Liver (tissue), 9 donors: Measurements from ENCODE around the gene ADGRL2. TPM values are rescaled to one million over a fixed set of nuclear protein-coding genes. Genes with fewer than 3 reads are reported as not detected.

Experiments
- DNase-seq: peaks from one replicate; pipeline ENCODE4 v3.0.0-alpha.2; 2017; ENCODE audit warnings: low spot score
- H3K27ac ChIP-seq, 2 donors: one replicate each; pipeline ENCODE4 v1.7.0; 2013; ENCODE audit warnings: inconsistent platforms in 2 of 2, low read length in 2 of 2, control low read depth in 1 of 2, low read depth in 1 of 2, mild to moderate bottlenecking in 1 of 2
- H3K27me3 ChIP-seq, 4 donors: one replicate each; pipeline versions ENCODE4 v1.6.1 to v1.7.0; 2013; ENCODE audit warnings: low read length in 3 of 4, inconsistent platforms in 1 of 4, mild to moderate bottlenecking in 1 of 4, moderate library complexity in 1 of 4; ENCODE audit not compliant: control insufficient read depth in 4 of 4, insufficient read depth in 4 of 4
- H3K36me3 ChIP-seq, 4 donors: one replicate each; pipeline versions ENCODE4 v1.6.1 to v1.7.0; 2013; ENCODE audit warnings: low read length in 3 of 4, mild to moderate bottlenecking in 3 of 4, low read depth in 1 of 4, moderate library complexity in 1 of 4; ENCODE audit not compliant: control insufficient read depth in 4 of 4, insufficient read depth in 3 of 4
- H3K4me1 ChIP-seq, 4 donors: one replicate each; pipeline versions ENCODE4 v1.6.1 to v1.7.0; 2013; ENCODE audit warnings: low read length in 3 of 4, mild to moderate bottlenecking in 3 of 4, moderate library complexity in 1 of 4; ENCODE audit not compliant: control insufficient read depth in 4 of 4, insufficient read depth in 4 of 4
- H3K4me3 ChIP-seq, 3 donors: one replicate each; pipeline versions ENCODE4 v1.6.1 to v1.7.0; 2013; ENCODE audit warnings: low read length in 3 of 3, control low read depth in 1 of 3, low read depth in 1 of 3, mild to moderate bottlenecking in 1 of 3
- H3K9ac ChIP-seq, 2 donors: one replicate each; pipeline ENCODE4 v1.7.0; 2013; ENCODE audit warnings: low read length in 2 of 2, mild to moderate bottlenecking in 2 of 2, moderate library complexity in 2 of 2, control low read depth in 1 of 2, low read depth in 1 of 2
- H3K9me3 ChIP-seq, 4 donors: one replicate each; pipeline versions ENCODE4 v1.6.1 to v1.7.0; 2013; ENCODE audit warnings: low read length in 3 of 4; ENCODE audit not compliant: control insufficient read depth in 4 of 4
- EGR1 ChIP-seq, 2 donors: IDR thresholded peaks; 2 replicates each; pipeline ENCODE4 v1.6.1; 2016 to 2018; ENCODE audit warnings: antibody characterized with exemption in 2 of 2, low read depth in 2 of 2
- FOXA1 ChIP-seq: IDR thresholded peaks from 2 replicates; pipeline ENCODE4 v1.6.1; 2016; ENCODE audit warnings: antibody characterized with exemption
- FOXA2 ChIP-seq: IDR thresholded peaks from 2 replicates; pipeline ENCODE4 v1.6.1; 2016; ENCODE audit warnings: antibody characterized with exemption
- GABPA ChIP-seq, 2 donors: IDR thresholded peaks in 1 of 2; conservative IDR thresholded peaks in 1 of 2; 2 replicates each; pipeline ENCODE4 v1.6.1; 2016; ENCODE audit warnings: antibody characterized with exemption in 2 of 2, mild to moderate bottlenecking in 1 of 2, moderate library complexity in 1 of 2
- HNF4A ChIP-seq, 2 donors: conservative IDR thresholded peaks; 2 replicates each; pipeline ENCODE4 v1.6.1; 2016; ENCODE audit warnings: antibody characterized with exemption in 2 of 2, mild to moderate bottlenecking in 2 of 2
- HNF4G ChIP-seq: IDR thresholded peaks from 2 replicates; pipeline ENCODE4 v1.6.1; 2016; ENCODE audit warnings: antibody characterized with exemption
- JUND ChIP-seq, 2 donors: IDR thresholded peaks; 2 replicates each; pipeline ENCODE4 v1.6.1; 2016; ENCODE audit warnings: antibody characterized with exemption in 2 of 2
- NR2F2 ChIP-seq: IDR thresholded peaks from 2 replicates; pipeline ENCODE4 v1.6.1; 2016; ENCODE audit warnings: antibody characterized with exemption
- RAD21 ChIP-seq, 2 donors: IDR thresholded peaks; 2 replicates each; pipeline ENCODE4 v1.6.1; 2016; ENCODE audit warnings: antibody characterized with exemption in 2 of 2, mild to moderate bottlenecking in 2 of 2
- RXRA ChIP-seq, 2 donors: IDR thresholded peaks; 2 replicates each; pipeline ENCODE4 v1.6.1; 2017 to 2018; ENCODE audit warnings: antibody characterized with exemption in 2 of 2, mild to moderate bottlenecking in 1 of 2
- SP1 ChIP-seq: IDR thresholded peaks from 2 replicates; pipeline ENCODE4 v1.6.1; 2018; ENCODE audit warnings: antibody characterized with exemption, mild to moderate bottlenecking
- TAF1 ChIP-seq: conservative IDR thresholded peaks from 2 replicates; pipeline ENCODE4 v1.6.1; 2016; ENCODE audit warnings: antibody characterized with exemption, mild to moderate bottlenecking
- YY1 ChIP-seq: IDR thresholded peaks from 2 replicates; pipeline ENCODE4 v1.6.1; 2016; ENCODE audit warnings: antibody characterized with exemption, mild to moderate bottlenecking
- WGBS: extraction: QIAGEN DNeasy Blood & Tissue Kit; methylation state at CpG from one replicate; pipeline ENCODE4 v1.1.7; 2013; 5-methylcytosine and 5-hydroxymethylcytosine counted together
- polyA plus RNA-seq, 2 donors: library from polyadenylated mRNA; stranded (reverse) in 1 of 2; unstranded in 1 of 2; fragments of 200-250 nt in 1 of 2; fragments of >200 nt in 1 of 2; fragmentation: Nextera tagmentation in 1 of 2; extraction: Ambion mirVana in 1 of 2; gene quantifications; one replicate each; pipeline versions ENCODE4 v1.2.1 to v1.2.3, GENCODE V29; 2013 to 2015
- total RNA-seq, 2 donors: library from RNA; depleted of rRNA; stranded (reverse); fragments of >200 nt; gene quantifications; one replicate each; pipeline ENCODE4 v1.2.3, GENCODE V29; 2014
- TF ChIP-seq, protein P1 (sequence below): fragments of 150-350 bp; IDR thresholded peaks from 2 replicates; pipeline ENCODE4 v1.5.1; 2017; ENCODE audit warnings: improper control_type of control experiment, low read depth, low read length; ENCODE audit not compliant: missing input control
- TF ChIP-seq, protein P2 (sequence below): IDR thresholded peaks from 2 replicates; pipeline ENCODE4 v1.6.1; 2016; ENCODE audit warnings: antibody characterized with exemption
- TF ChIP-seq, protein P3 (sequence below): IDR thresholded peaks from 2 replicates; pipeline ENCODE4 v1.6.1; 2016; ENCODE audit warnings: antibody characterized with exemption, mild to moderate bottlenecking
- TF ChIP-seq, protein P4 (sequence below): IDR thresholded peaks from 2 replicates; pipeline ENCODE4 v1.6.1; 2016; ENCODE audit warnings: antibody characterized with exemption
- TF ChIP-seq, protein P5 (sequence below): IDR thresholded peaks from 2 replicates; pipeline ENCODE4 v1.6.1; 2016; ENCODE audit warnings: antibody characterized with exemption
- donor health status: healthy.
- donor health status: healthy.
- donor health status: healthy.
- donor health status: healthy.
- donor health status: healthy.

The ADGRL2 gene
- total and polyA plus RNA-seq, 4 donors = 21.1 to 82.0 (median 31.7) TPM

DNA sequence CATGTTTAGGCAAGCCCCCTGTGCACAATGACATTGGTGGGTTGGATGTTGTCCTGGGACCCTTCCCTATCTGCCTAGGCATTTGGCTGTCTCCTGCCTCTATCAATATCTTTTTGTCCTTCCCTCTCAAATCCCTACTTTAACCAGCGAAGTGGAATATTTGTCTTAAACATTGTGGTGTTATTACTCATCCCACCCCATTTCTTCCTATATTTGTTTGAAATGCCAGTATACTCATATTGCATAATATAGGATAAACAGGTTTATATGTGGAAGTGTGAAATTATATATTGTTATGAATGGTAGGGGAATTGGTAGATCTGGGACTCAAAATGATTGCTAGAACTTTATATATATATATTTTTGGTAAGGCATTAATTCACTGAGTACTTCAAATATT, 80.0 kb downstream of the ADGRL2 start:
- DNase-seq = no peak
- peaks cover 0 to 25% (median 18%) of the 10 kb centered on the region in 4 donors for H3K4me1 ChIP-seq
- H3K27ac ChIP-seq = no peak overlapping the region
- H3K36me3 ChIP-seq = no peaks in the 10 kb centered on the region
- 94% methylated on average over 1 of the region's 1 CpG for WGBS
- H3K9ac ChIP-seq = no peak overlapping the region
- TF ChIP-seq JUND (IDR thresholded peaks at IDR 0.05) = no peak
- no peak for TF ChIP-seq GABPA (IDR thresholded peaks at IDR 0.05 in 1 of 2, conservative IDR thresholded peaks at IDR 0.05 in 1 of 2)
- no peak for TF ChIP-seq EGR1 (IDR thresholded peaks at IDR 0.05; ENCODE audit: low read depth in 2 of 2)
- TF ChIP-seq, protein P1, sequence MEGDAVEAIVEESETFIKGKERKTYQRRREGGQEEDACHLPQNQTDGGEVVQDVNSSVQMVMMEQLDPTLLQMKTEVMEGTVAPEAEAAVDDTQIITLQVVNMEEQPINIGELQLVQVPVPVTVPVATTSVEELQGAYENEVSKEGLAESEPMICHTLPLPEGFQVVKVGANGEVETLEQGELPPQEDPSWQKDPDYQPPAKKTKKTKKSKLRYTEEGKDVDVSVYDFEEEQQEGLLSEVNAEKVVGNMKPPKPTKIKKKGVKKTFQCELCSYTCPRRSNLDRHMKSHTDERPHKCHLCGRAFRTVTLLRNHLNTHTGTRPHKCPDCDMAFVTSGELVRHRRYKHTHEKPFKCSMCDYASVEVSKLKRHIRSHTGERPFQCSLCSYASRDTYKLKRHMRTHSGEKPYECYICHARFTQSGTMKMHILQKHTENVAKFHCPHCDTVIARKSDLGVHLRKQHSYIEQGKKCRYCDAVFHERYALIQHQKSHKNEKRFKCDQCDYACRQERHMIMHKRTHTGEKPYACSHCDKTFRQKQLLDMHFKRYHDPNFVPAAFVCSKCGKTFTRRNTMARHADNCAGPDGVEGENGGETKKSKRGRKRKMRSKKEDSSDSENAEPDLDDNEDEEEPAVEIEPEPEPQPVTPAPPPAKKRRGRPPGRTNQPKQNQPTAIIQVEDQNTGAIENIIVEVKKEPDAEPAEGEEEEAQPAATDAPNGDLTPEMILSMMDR = no peak
- TF ChIP-seq HNF4G = no peak
- TF ChIP-seq, protein P2, sequence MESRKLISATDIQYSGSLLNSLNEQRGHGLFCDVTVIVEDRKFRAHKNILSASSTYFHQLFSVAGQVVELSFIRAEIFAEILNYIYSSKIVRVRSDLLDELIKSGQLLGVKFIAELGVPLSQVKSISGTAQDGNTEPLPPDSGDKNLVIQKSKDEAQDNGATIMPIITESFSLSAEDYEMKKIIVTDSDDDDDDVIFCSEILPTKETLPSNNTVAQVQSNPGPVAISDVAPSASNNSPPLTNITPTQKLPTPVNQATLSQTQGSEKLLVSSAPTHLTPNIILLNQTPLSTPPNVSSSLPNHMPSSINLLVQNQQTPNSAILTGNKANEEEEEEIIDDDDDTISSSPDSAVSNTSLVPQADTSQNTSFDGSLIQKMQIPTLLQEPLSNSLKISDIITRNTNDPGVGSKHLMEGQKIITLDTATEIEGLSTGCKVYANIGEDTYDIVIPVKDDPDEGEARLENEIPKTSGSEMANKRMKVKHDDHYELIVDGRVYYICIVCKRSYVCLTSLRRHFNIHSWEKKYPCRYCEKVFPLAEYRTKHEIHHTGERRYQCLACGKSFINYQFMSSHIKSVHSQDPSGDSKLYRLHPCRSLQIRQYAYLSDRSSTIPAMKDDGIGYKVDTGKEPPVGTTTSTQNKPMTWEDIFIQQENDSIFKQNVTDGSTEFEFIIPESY = no peak
- TF ChIP-seq, protein P3, sequence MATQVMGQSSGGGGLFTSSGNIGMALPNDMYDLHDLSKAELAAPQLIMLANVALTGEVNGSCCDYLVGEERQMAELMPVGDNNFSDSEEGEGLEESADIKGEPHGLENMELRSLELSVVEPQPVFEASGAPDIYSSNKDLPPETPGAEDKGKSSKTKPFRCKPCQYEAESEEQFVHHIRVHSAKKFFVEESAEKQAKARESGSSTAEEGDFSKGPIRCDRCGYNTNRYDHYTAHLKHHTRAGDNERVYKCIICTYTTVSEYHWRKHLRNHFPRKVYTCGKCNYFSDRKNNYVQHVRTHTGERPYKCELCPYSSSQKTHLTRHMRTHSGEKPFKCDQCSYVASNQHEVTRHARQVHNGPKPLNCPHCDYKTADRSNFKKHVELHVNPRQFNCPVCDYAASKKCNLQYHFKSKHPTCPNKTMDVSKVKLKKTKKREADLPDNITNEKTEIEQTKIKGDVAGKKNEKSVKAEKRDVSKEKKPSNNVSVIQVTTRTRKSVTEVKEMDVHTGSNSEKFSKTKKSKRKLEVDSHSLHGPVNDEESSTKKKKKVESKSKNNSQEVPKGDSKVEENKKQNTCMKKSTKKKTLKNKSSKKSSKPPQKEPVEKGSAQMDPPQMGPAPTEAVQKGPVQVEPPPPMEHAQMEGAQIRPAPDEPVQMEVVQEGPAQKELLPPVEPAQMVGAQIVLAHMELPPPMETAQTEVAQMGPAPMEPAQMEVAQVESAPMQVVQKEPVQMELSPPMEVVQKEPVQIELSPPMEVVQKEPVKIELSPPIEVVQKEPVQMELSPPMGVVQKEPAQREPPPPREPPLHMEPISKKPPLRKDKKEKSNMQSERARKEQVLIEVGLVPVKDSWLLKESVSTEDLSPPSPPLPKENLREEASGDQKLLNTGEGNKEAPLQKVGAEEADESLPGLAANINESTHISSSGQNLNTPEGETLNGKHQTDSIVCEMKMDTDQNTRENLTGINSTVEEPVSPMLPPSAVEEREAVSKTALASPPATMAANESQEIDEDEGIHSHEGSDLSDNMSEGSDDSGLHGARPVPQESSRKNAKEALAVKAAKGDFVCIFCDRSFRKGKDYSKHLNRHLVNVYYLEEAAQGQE = no peak
- TF ChIP-seq FOXA1 = no peak
- no peak for TF ChIP-seq RXRA (IDR thresholded peaks at IDR 0.05)
- no peak for TF ChIP-seq SP1
- TF ChIP-seq YY1 = no peak
- no peak for TF ChIP-seq TAF1
- TF ChIP-seq FOXA2 = no peak
- TF ChIP-seq, protein P4, sequence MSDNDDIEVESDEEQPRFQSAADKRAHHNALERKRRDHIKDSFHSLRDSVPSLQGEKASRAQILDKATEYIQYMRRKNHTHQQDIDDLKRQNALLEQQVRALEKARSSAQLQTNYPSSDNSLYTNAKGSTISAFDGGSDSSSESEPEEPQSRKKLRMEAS = no peak
- no peak for TF ChIP-seq HNF4A (conservative IDR thresholded peaks at IDR 0.05)
- TF ChIP-seq NR2F2 = no peak
- H3K4me3 ChIP-seq = no peak overlapping the region
- H3K9me3 ChIP-seq = no peaks in the 10 kb centered on the region
- no peaks in the 10 kb centered on the region for H3K27me3 ChIP-seq

DNA sequence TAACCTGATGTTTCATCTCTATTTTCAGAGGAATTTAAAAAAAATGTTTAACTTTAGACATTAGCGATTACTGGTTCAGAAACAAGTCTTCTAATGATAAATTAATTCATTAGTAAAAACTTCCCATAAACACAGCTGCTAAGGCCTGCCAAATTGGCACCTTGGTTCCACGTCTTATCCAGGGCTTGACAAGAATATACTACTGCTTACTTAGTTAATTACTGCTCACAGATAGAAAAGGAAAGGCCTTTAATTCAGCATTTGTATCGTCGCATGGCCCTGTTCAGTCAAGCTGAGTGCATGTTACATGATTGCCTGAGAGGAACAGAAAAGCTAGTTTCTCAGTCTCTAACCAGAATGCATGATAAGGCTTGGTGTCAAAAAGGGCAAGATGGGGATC, 84.6 kb downstream of the ADGRL2 start:
- DNase-seq = no peak
- Histone ChIP-seq H3K9ac (no peak overlapping the region), H3K36me3 (no peaks in the 10 kb centered on the region), H3K27me3 (no peaks in the 10 kb centered on the region), H3K9me3 (no peaks in the 10 kb centered on the region), H3K27ac (no peak overlapping the region), H3K4me3 (no peak overlapping the region), H3K4me1 (peaks cover 0 to 7% (median 1%) of the 10 kb centered on the region in 4 donors)
- WGBS = 88% methylated on average over 4 of the region's 4 CpGs
- TF ChIP-seq, protein P3 = no peak
- TF ChIP-seq JUND (IDR thresholded peaks at IDR 0.05) (no peak), TAF1 (no peak), RXRA (IDR thresholded peaks at IDR 0.05) (no peak), NR2F2 (no peak), HNF4G (no peak), FOXA2 (no peak), SP1 (no peak), RAD21 (IDR thresholded peaks at IDR 0.05) (no peak), EGR1 (IDR thresholded peaks at IDR 0.05; ENCODE audit: low read depth in 2 of 2) (no peak), GABPA (IDR thresholded peaks at IDR 0.05 in 1 of 2, conservative IDR thresholded peaks at IDR 0.05 in 1 of 2) (no peak)
- TF ChIP-seq, protein P1 = no peak
- TF ChIP-seq, protein P5, sequence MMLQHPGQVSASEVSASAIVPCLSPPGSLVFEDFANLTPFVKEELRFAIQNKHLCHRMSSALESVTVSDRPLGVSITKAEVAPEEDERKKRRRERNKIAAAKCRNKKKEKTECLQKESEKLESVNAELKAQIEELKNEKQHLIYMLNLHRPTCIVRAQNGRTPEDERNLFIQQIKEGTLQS = no peak
